ENCODE measurements around the gene KCNA10.

- TF ChIP-seq, protein P1, sequence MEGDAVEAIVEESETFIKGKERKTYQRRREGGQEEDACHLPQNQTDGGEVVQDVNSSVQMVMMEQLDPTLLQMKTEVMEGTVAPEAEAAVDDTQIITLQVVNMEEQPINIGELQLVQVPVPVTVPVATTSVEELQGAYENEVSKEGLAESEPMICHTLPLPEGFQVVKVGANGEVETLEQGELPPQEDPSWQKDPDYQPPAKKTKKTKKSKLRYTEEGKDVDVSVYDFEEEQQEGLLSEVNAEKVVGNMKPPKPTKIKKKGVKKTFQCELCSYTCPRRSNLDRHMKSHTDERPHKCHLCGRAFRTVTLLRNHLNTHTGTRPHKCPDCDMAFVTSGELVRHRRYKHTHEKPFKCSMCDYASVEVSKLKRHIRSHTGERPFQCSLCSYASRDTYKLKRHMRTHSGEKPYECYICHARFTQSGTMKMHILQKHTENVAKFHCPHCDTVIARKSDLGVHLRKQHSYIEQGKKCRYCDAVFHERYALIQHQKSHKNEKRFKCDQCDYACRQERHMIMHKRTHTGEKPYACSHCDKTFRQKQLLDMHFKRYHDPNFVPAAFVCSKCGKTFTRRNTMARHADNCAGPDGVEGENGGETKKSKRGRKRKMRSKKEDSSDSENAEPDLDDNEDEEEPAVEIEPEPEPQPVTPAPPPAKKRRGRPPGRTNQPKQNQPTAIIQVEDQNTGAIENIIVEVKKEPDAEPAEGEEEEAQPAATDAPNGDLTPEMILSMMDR (conservative IDR thresholded peaks at IDR 0.05; ENCODE audit: low read length) = peak; percentile 39; the same call in 1 of the 2 replicates
- TF ChIP-seq EZH2phosphoT487 (IDR thresholded peaks at IDR 0.05; ENCODE audit: borderline replicate concordance, low read depth, low read length) = no peak
Measured at GRCh38 chr1:110533230-110533629, 14.3 kb upstream of the KCNA10 start.
